Articular chondrocyte of knee joint (primary cell): Measurements from ENCODE around the gene PNKP. TPM values are rescaled to one million over a fixed set of nuclear protein-coding genes. Genes with fewer than 3 reads are reported as not detected.

Experiments
- small RNA-seq: library from RNA; depleted of rRNA; stranded (forward); fragments of <200 nt; gene quantifications from one replicate; pipeline ENCODE3, GENCODE V24; 2012
- total RNA-seq: library from RNA; depleted of rRNA; stranded (reverse); fragments of >200 nt; gene quantifications from 2 replicates; pipeline ENCODE4 v1.2.3, GENCODE V29; 2012

Gene PNKP
- 28.5 and 32.5 TPM in 2 replicates for total RNA-seq

GRCh38 chr19:49866933-49867782 is at the start of gene PNKP:
Gene PNKP, minus strand, starts transcription at chr19:49867576. Its CDS starts 372 bp downstream, at chr19:49867204.

GRCh38 chr19:49896863-49897621 is 29.7 kb upstream of the PNKP start, which contains the start of gene IL4I1:
Gene IL4I1, minus strand, starts transcription at chr19:49896887. Its CDS starts 727 bp downstream, at chr19:49896160.

GRCh38 chr19:49877020-49877878 is 9.9 kb upstream of the PNKP start, which contains the start of the genes AKT1S1 and TBC1D17:
Gene AKT1S1, minus strand, starts transcription at chr19:49877355. Its CDS starts 4,060 bp downstream, at chr19:49873295.
Gene TBC1D17, plus strand, starts transcription at chr19:49877702. Its CDS starts 22 bp downstream, at chr19:49877724.

GRCh38 chr19:49850487-49851342 is 16.7 kb downstream of the PNKP start, which contains the start of gene PTOV1:
Gene PTOV1, plus strand, starts transcription at chr19:49851159.

GRCh38 chr19:49817964-49818648 is 49.3 kb downstream of the PNKP start, which contains the start of gene MED25:
Gene MED25, plus strand, starts transcription at chr19:49818289. Its CDS starts 53 bp downstream, at chr19:49818342.

GRCh38 chr19:49812997-49813861 is 54.1 kb downstream of the PNKP start, which contains the start of gene FUZ:
Gene FUZ, minus strand, starts transcription at chr19:49813292. Its CDS starts 186 bp downstream, at chr19:49813106.

Small RNAs within 50 kb of the gene (small RNA-seq; reads per million reads assigned to genes)
- not detected for gene MIR4749

Other genes with a start within 250 kb of the PNKP start
- 28.4 and 38.3 TPM in 2 replicates for gene RRAS, start 227.4 kb downstream of the PNKP start, total RNA-seq
- 13.1 and 15.2 TPM in 2 replicates for gene SCAF1, start 225.4 kb downstream of the PNKP start, total RNA-seq
- 22.5 and 25.0 TPM in 2 replicates for gene IRF3, start 201.7 kb downstream of the PNKP start, total RNA-seq
- gene BCL2L12, start 201.6 kb downstream of the PNKP start, total RNA-seq = 3.5 and 5.2 TPM in 2 replicates
- gene PRMT1, start 190.3 kb downstream of the PNKP start, total RNA-seq = 106 and 127 TPM in 2 replicates
- 0.32 and 0.39 TPM in 2 replicates for gene ADM5, start 178.0 kb downstream of the PNKP start, total RNA-seq
- 16.8 and 21.6 TPM in 2 replicates for gene CPT1C, start 176.5 kb downstream of the PNKP start, total RNA-seq
- 0.13 and 0.32 TPM in 2 replicates for gene TSKS, start 104.3 kb downstream of the PNKP start, total RNA-seq
- 91.9 and 94.0 TPM in 2 replicates for gene AP2A1, start 100.6 kb downstream of the PNKP start, total RNA-seq
- 11.8 and 15.2 TPM in 2 replicates for gene FUZ, start 54.3 kb downstream of the PNKP start, total RNA-seq
- gene MED25, start 49.3 kb downstream of the PNKP start, total RNA-seq = 18.8 and 21.6 TPM in 2 replicates
- 37.2 and 42.2 TPM in 2 replicates for gene PTOV1, start 16.4 kb downstream of the PNKP start, total RNA-seq
- gene AKT1S1, start 9.8 kb upstream of the PNKP start, total RNA-seq = 10.9 and 14.0 TPM in 2 replicates
- 10.6 and 14.2 TPM in 2 replicates for gene TBC1D17, start 10.1 kb upstream of the PNKP start, total RNA-seq
- gene IL4I1, start 29.3 kb upstream of the PNKP start, total RNA-seq = 0.65 and 1.6 TPM in 2 replicates
- 9.1 and 11.5 TPM in 2 replicates for gene ATF5, start 61.6 kb upstream of the PNKP start, total RNA-seq
- gene NUP62, start 61.9 kb upstream of the PNKP start, total RNA-seq = 27.8 and 28.0 TPM in 2 replicates
- gene SIGLEC11, start 93.6 kb upstream of the PNKP start, total RNA-seq = not detected in 2 replicates
- 23.8 and 23.9 TPM in 2 replicates for gene VRK3, start 157.8 kb upstream of the PNKP start, total RNA-seq
- 8.6 and 9.0 TPM in 2 replicates for gene ZNF473, start 158.4 kb upstream of the PNKP start, total RNA-seq